Measurements from ENCODE around the gene CCN2.

Gene CCN2

GRCh38 chr6:131947986-131948661 is 3.0 kb downstream of the CCN2 start:
- no peaks in the 10 kb centered on the region for H3K27me3 ChIP-seq (ENCODE audit: low read depth, low read length)
- no peaks in the 10 kb centered on the region for H3K9me3 ChIP-seq (ENCODE audit: insufficient read depth, low read length)
- no peak overlapping the region for H2AFZ ChIP-seq (ENCODE audit: low read depth, low read length)
- H3K4me1 ChIP-seq (ENCODE audit: low read length): no peaks in the 10 kb centered on the region
- H3K79me2 ChIP-seq (ENCODE audit: low read length): no peaks in the 10 kb centered on the region
- no peak overlapping the region for H3K4me2 ChIP-seq (ENCODE audit: low read length)
- no peak overlapping the region for H3K9ac ChIP-seq (ENCODE audit: low read length)
- no peak overlapping the region for H3K27ac ChIP-seq (ENCODE audit: low read length)
- H3K36me3 ChIP-seq (replicated peaks; ENCODE audit: low read depth, low read length): no peaks in the 10 kb centered on the region
- no peak overlapping the region for H3K4me3 ChIP-seq (ENCODE audit: low read length)
- no peaks in the 10 kb centered on the region for H4K20me1 ChIP-seq (ENCODE audit: insufficient read depth, low read length)
- no peak for TF ChIP-seq CTCF (IDR thresholded peaks at IDR 0.05; ENCODE audit: low read depth, low read length)
- TF ChIP-seq EZH2phosphoT487 (IDR thresholded peaks at IDR 0.05; ENCODE audit: low read depth): no peak

- H3K4me1 ChIP-seq (ENCODE audit: low read length): no peaks in the 10 kb centered on the region
- no peak overlapping the region for H3K27ac ChIP-seq (ENCODE audit: low read length)
- no peaks in the 10 kb centered on the region for H3K36me3 ChIP-seq (replicated peaks; ENCODE audit: low read depth, low read length)
- no peaks in the 10 kb centered on the region for H3K27me3 ChIP-seq (ENCODE audit: low read depth, low read length)
- H3K9ac ChIP-seq (ENCODE audit: low read length): no peak overlapping the region
- no peaks in the 10 kb centered on the region for H3K9me3 ChIP-seq (ENCODE audit: insufficient read depth, low read length)
- H3K4me3 ChIP-seq (ENCODE audit: low read length): no peak overlapping the region
- no peaks in the 10 kb centered on the region for H4K20me1 ChIP-seq (ENCODE audit: insufficient read depth, low read length)
- no peak overlapping the region for H3K4me2 ChIP-seq (ENCODE audit: low read length)
- H3K79me2 ChIP-seq (ENCODE audit: low read length): no peaks in the 10 kb centered on the region
- TF ChIP-seq CTCF (IDR thresholded peaks at IDR 0.05; ENCODE audit: low read depth, low read length): no peak
- no peak for TF ChIP-seq EZH2phosphoT487 (IDR thresholded peaks at IDR 0.05; ENCODE audit: low read depth)
- H2AFZ ChIP-seq (ENCODE audit: low read depth, low read length): no peak overlapping the region
Observed at GRCh38 chr6:131946992-131947955, 3.9 kb downstream of the CCN2 start.

DNA sequence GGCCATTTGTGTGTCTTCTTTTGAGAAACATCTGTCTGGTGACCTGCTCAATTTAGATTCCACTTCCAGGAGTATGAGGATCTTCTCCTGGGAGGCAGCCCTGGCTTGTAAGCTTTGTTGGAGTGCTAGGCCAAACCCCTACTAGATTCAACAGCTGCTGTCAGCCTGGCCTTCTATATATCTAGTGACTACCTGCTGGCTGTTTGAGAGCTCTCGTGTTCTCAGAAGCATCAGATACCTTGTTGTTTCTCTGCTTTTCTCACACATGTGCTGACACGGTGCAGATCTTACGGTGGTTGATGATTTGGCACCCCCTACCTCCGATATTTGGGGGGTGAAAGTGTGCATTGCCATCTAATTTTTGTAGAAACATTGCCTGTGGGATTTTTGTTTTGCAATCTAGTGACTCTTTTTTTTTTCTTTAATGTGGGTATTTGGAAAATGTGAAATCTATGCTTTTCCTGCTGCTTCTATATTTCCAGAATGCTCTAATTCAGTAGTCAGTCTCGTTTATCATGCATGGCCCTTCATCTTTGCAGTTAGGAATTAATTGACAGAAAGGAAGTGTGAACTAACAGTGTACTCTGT is 4.7 kb downstream of the CCN2 start:
- Histone ChIP-seq H2AFZ (ENCODE audit: low read depth, low read length) (no peak overlapping the region), H3K27me3 (ENCODE audit: low read depth, low read length) (no peaks in the 10 kb centered on the region), H3K36me3 (replicated peaks; ENCODE audit: low read depth, low read length) (no peaks in the 10 kb centered on the region), H3K79me2 (ENCODE audit: low read length) (no peaks in the 10 kb centered on the region), H3K4me3 (ENCODE audit: low read length) (no peak overlapping the region), H3K9me3 (ENCODE audit: insufficient read depth, low read length) (no peaks in the 10 kb centered on the region), H3K9ac (ENCODE audit: low read length) (no peak overlapping the region), H3K4me1 (ENCODE audit: low read length) (no peaks in the 10 kb centered on the region), H4K20me1 (ENCODE audit: insufficient read depth, low read length) (no peaks in the 10 kb centered on the region), H3K27ac (ENCODE audit: low read length) (no peak overlapping the region), H3K4me2 (ENCODE audit: low read length) (no peak overlapping the region)
- TF ChIP-seq CTCF (IDR thresholded peaks at IDR 0.05; ENCODE audit: low read depth, low read length): no peak
- TF ChIP-seq EZH2phosphoT487 (IDR thresholded peaks at IDR 0.05; ENCODE audit: low read depth): no peak

GRCh38 chr6:131945971-131946370 is 5.2 kb downstream of the CCN2 start:
- TF ChIP-seq EZH2phosphoT487 (IDR thresholded peaks at IDR 0.05; ENCODE audit: low read depth) (no peak), CTCF (IDR thresholded peaks at IDR 0.05; ENCODE audit: low read depth, low read length) (no peak)
- Histone ChIP-seq H3K4me2 (ENCODE audit: low read length) (no peak overlapping the region), H4K20me1 (ENCODE audit: insufficient read depth, low read length) (no peaks in the 10 kb centered on the region), H2AFZ (ENCODE audit: low read depth, low read length) (no peak overlapping the region), H3K4me3 (ENCODE audit: low read length) (no peak overlapping the region), H3K27me3 (ENCODE audit: low read depth, low read length) (no peaks in the 10 kb centered on the region), H3K4me1 (ENCODE audit: low read length) (no peaks in the 10 kb centered on the region), H3K36me3 (replicated peaks; ENCODE audit: low read depth, low read length) (no peaks in the 10 kb centered on the region), H3K9me3 (ENCODE audit: insufficient read depth, low read length) (no peaks in the 10 kb centered on the region), H3K27ac (ENCODE audit: low read length) (no peak overlapping the region), H3K79me2 (ENCODE audit: low read length) (no peaks in the 10 kb centered on the region), H3K9ac (ENCODE audit: low read length) (no peak overlapping the region)
